RWPE1 (cell line): Measurements from ENCODE around the gene SORL1.
A peak's percentile ranks its signal among the peaks of the same experiment; 100 is the strongest.

ENCODE experiments used
- CTCF ChIA-PET: fragments of 350-600 bp; sonication (Branson Sonifier 250); formaldehyde crosslinking; extraction: SDS; loops from one replicate; lab custom pipeline; 2021; lab: Yijun Ruan, JAX
- POLR2A ChIA-PET: fragments of 400-600 bp; formaldehyde crosslinking; extraction: SDS; loops from one replicate; lab custom pipeline; 2020; ENCODE audit warnings: antibody characterized with exemption; ENCODE audit not compliant: low non-redundant PET; lab: Yijun Ruan, JAX
- DNase-seq: peaks from one replicate; pipeline ENCODE4 v3.0.0; 2012; ENCODE audit warnings: low spot score
- H3K27ac ChIP-seq: fragments of 450-650 bp; 2 replicates; pipeline ENCODE4 v1.5.1; 2017
- CTCF ChIP-seq: fragments of 450-650 bp; conservative IDR thresholded peaks from 2 replicates; pipeline ENCODE4 v1.5.1; 2017; ENCODE audit warnings: low read depth, mild to moderate bottlenecking

The SORL1 gene

GRCh38 chr11:121596195-121597155, 144.4 kb downstream of the SORL1 start:
- TF ChIP-seq CTCF: no peak
- peak; percentile 37 for DNase-seq
- ChIA-PET CTCF (no interaction called here), POLR2A (no interaction called here)
- peak overlapping the region; percentile 96 for H3K27ac ChIP-seq

GRCh38 chr11:121603316-121603715, 151.2 kb downstream of the SORL1 start:
- ChIA-PET POLR2A (no interaction called here), CTCF (interaction anchor here (0.8 kb wide), 1 partner anchor 284 kb away, joined by 3 read pairs; no protein-coding TSS in a partner anchor)
- TF ChIP-seq CTCF: no peak
- H3K27ac ChIP-seq: no peak overlapping the region
- no peak for DNase-seq

- H3K27ac ChIP-seq: no peak overlapping the region
- DNase-seq: no peak
- no peak for TF ChIP-seq CTCF
- ChIA-PET POLR2A (no interaction called here), CTCF (no interaction called here)
Measured at GRCh38 chr11:121604152-121604551, 152.0 kb downstream of the SORL1 start.

- CTCF ChIA-PET: no interaction called here
- no peak for TF ChIP-seq CTCF
- POLR2A ChIA-PET: no interaction called here
- no peak overlapping the region for H3K27ac ChIP-seq
- no peak for DNase-seq
Measured at GRCh38 chr11:121606354-121606753, 154.2 kb downstream of the SORL1 start.

- ChIA-PET POLR2A (no interaction called here), CTCF (no interaction called here)
- TF ChIP-seq CTCF: no peak
- no peak for DNase-seq
- H3K27ac ChIP-seq: no peak overlapping the region
Measured at GRCh38 chr11:121607341-121607740, 155.2 kb downstream of the SORL1 start.

- H3K27ac ChIP-seq: no peak overlapping the region
- CTCF ChIA-PET: no interaction called here
- no peak for DNase-seq
- TF ChIP-seq CTCF: no peak
- POLR2A ChIA-PET: no interaction called here
Measured at GRCh38 chr11:121608545-121609098, 156.5 kb downstream of the SORL1 start.
